B cell (primary cell): ENCODE measurements around the gene TCERG1L. TPM values are rescaled to one million over a fixed set of nuclear protein-coding genes. Genes with fewer than 3 reads are reported as not detected.

ENCODE experiments used
- ATAC-seq: fragments of 200-7000 bp; cut with Tn5 transposase; one replicate; pipeline ENCODE4 v1.10.0; 2021; ENCODE audit warnings: low read depth, mild to moderate bottlenecking, moderate number of reproducible peaks, moderate library complexity
- CTCF ChIA-PET: fragments of 350-600 bp; sonication (Branson Sonifier 250); formaldehyde crosslinking; loops from one replicate; lab custom pipeline; 2021; ENCODE audit warnings: antibody characterized with exemption, inconsistent platforms; lab: Charles Lee
- POLR2A ChIA-PET: fragments of 350-600 bp; sonication (Branson Sonifier 250); formaldehyde crosslinking; loops from one replicate; lab custom pipeline; 2021; ENCODE audit warnings: antibody characterized with exemption; lab: Charles Lee
- DNase-seq: peaks from one replicate; pipeline ENCODE4 v3.0.0; 2013
- H2AFZ ChIP-seq: 2 replicates; pipeline ENCODE4 v1.6.1; 2012; ENCODE audit warnings: mild to moderate bottlenecking, low read depth, low read length; ENCODE audit not compliant: insufficient read depth, poor library complexity, severe bottlenecking
- H3K27ac ChIP-seq, 2 donors: 1 replicate in 1 of 2; 2 replicates in 1 of 2; pipeline ENCODE4 v1.5.1; 2012 to 2013; ENCODE audit warnings: low read length in 2 of 2, mild to moderate bottlenecking in 2 of 2, moderate library complexity in 1 of 2
- H3K27me3 ChIP-seq, 4 experiments: fragments of 200-600 bp in 1 of 4; sonication (generic) in 1 of 4; replicated peaks in 1 of 4; 1 replicate in 2 of 4; 2 replicates in 2 of 4; pipeline versions ENCODE4 v1.6.1 to v1.7.0; 2013 to 2016; ENCODE audit warnings: low read length in 3 of 4, mild to moderate bottlenecking in 2 of 4, mixed read lengths in 1 of 4, moderate library complexity in 1 of 4; ENCODE audit not compliant: insufficient read depth in 4 of 4, control insufficient read depth in 3 of 4; ENCODE audit errors: control extremely low read depth in 1 of 4
- H3K36me3 ChIP-seq, 2 experiments: replicated peaks in 1 of 2; 1 replicate in 1 of 2; 2 replicates in 1 of 2; pipeline versions ENCODE4 v1.6.1 to v1.7.1; 2013; ENCODE audit warnings: low read length in 1 of 2; ENCODE audit not compliant: insufficient read depth in 2 of 2, control insufficient read depth in 1 of 2; ENCODE audit errors: control extremely low read depth in 1 of 2, extremely low read depth in 1 of 2
- H3K4me1 ChIP-seq, 2 donors: fragments of 200-600 bp in 1 of 2; sonication (generic) in 1 of 2; 1 replicate in 1 of 2; 2 replicates in 1 of 2; pipeline versions ENCODE4 v1.5.1 to v1.6.1; 2013 to 2017; ENCODE audit warnings: low read length in 2 of 2; ENCODE audit not compliant: control insufficient read depth in 2 of 2, insufficient read depth in 2 of 2
- H3K4me2 ChIP-seq: replicated peaks from 2 replicates; pipeline ENCODE3; 2012; ENCODE audit warnings: mild to moderate bottlenecking, low read depth, low read length; ENCODE audit not compliant: poor library complexity, severe bottlenecking
- H3K4me3 ChIP-seq, 5 experiments: fragments of 200-600 bp in 1 of 5; sonication (generic) in 1 of 5; 1 replicate in 3 of 5; 2 replicates in 2 of 5; pipeline versions ENCODE4 v1.5.1 to v1.7.0; 2011 to 2016; ENCODE audit warnings: low read length in 4 of 5, mild to moderate bottlenecking in 4 of 5, low read depth in 2 of 5, control low read depth in 1 of 5, moderate library complexity in 1 of 5; ENCODE audit not compliant: insufficient read depth in 1 of 5; ENCODE audit errors: control extremely low read depth in 1 of 5, extremely low read depth in 1 of 5
- H3K79me2 ChIP-seq: fragments of 200-600 bp; sonication (generic); one replicate; pipeline ENCODE4 v1.6.0; 2016; ENCODE audit warnings: low read length; ENCODE audit not compliant: control insufficient read depth, insufficient read depth
- H3K9ac ChIP-seq: fragments of 200-600 bp; sonication (generic); 2 replicates; pipeline ENCODE4 v1.6.1; 2017; ENCODE audit warnings: mild to moderate bottlenecking, low read length, moderate library complexity
- H3K9me3 ChIP-seq, 3 donors: one replicate each; pipeline versions ENCODE4 v1.6.1 to v1.7.1; 2013; ENCODE audit warnings: low read length in 2 of 3; ENCODE audit not compliant: control insufficient read depth in 2 of 3, insufficient read depth in 1 of 3; ENCODE audit errors: control extremely low read depth in 1 of 3
- H4K20me1 ChIP-seq: 2 replicates; pipeline ENCODE4 v1.6.0; 2012; ENCODE audit warnings: mild to moderate bottlenecking, low read length; ENCODE audit not compliant: insufficient read depth, control insufficient read depth, poor library complexity, severe bottlenecking
- H3K27ac Mint-ChIP-seq: one replicate; pipeline ENCODE4 v1.8.0; 2021; ENCODE audit warnings: mixed read lengths
- H3K27me3 Mint-ChIP-seq: one replicate; pipeline ENCODE4 v1.8.0; 2021; ENCODE audit warnings: mixed read lengths
- H3K4me1 Mint-ChIP-seq: one replicate; pipeline ENCODE4 v1.8.0; 2021; ENCODE audit warnings: mixed read lengths
- H3K4me3 Mint-ChIP-seq: one replicate; pipeline ENCODE4 v1.8.0; 2021; ENCODE audit warnings: mixed read lengths
- H3K9me3 Mint-ChIP-seq: one replicate; pipeline ENCODE4 v1.8.0; 2022; ENCODE audit warnings: mixed read lengths; ENCODE audit not compliant: insufficient read depth
- CTCF ChIP-seq: fragments of 200-600 bp; IDR thresholded peaks from one replicate; pipeline ENCODE4 v1.8.0; 2022; ENCODE audit warnings: antibody characterized with exemption, mild to moderate bottlenecking
- EZH2 ChIP-seq: IDR thresholded peaks from 2 replicates; pipeline ENCODE4 v1.6.1; 2012; ENCODE audit warnings: borderline replicate concordance, low read depth, mild to moderate bottlenecking, moderate library complexity, low read length; ENCODE audit not compliant: insufficient read depth, poor library complexity, severe bottlenecking
- WGBS: methylation state at CpG from one replicate; pipeline ENCODE4 v1.1.5; 2013; ENCODE audit warnings: missing lambda C conversion rate; ENCODE audit not compliant: insufficient coverage; 5-methylcytosine and 5-hydroxymethylcytosine counted together
- intact Hi-C: fragments of 100-400 bp; cut with micrococcal nuclease; formaldehyde crosslinking; loops from one replicate; pipeline ENCODE4 v1.10.0; 2022
- polyA plus RNA-seq: library from polyadenylated mRNA; depleted of rRNA; stranded (reverse); fragments of >200 nt; gene quantifications from 2 replicates; pipeline ENCODE4 v1.2.3, GENCODE V29; 2012
- total RNA-seq, 2 donors: library from RNA; stranded (reverse); fragments of 120-200 nt in 1 of 2; gene quantifications; 1 replicate in 1 of 2; 2 replicates in 1 of 2; pipeline versions ENCODE4 v1.2.3 to v1.2.4, GENCODE V29; 2013 to 2022

TCERG1L gene
- total and polyA plus RNA-seq, 2 donors (not counting 1 experiment from before 2014, with no cell fraction given) = 0.10 TPM; not detected in 1

GRCh38 chr10:131261890-131262475 lies 49.5 kb downstream of the TCERG1L start:
- no peaks in the 10 kb centered on the region for H3K27me3 Mint-ChIP-seq
- H3K36me3 ChIP-seq = no peaks in the 10 kb centered on the region

More at GRCh38 chr10:131261890-131262475, 49.5 kb downstream of the TCERG1L start:
- TF ChIP-seq EZH2 (no peak), CTCF (no peak)
- DNase-seq = no peak
- Histone ChIP-seq H3K9ac (no peak overlapping the region), H3K4me1 (no peaks in the 10 kb centered on the region), H3K27ac (no peak overlapping the region), H4K20me1 (no peaks in the 10 kb centered on the region), H2AFZ (no peak overlapping the region), H3K79me2 (no peaks in the 10 kb centered on the region), H3K4me2 (no peak overlapping the region), H3K9me3 (peaks cover 0 to 32% (median 0%) of the 10 kb centered on the region in 3 donors), H3K27me3 (no peaks in the 10 kb centered on the region), H3K4me3 (no peak overlapping the region)
- no peak for ATAC-seq
- WGBS = 88% methylated on average over 15 of the region's 16 CpGs
- intact Hi-C loops = no loop called here
- H3K4me3 Mint-ChIP-seq = no peak overlapping the region
- H3K27ac Mint-ChIP-seq = no peak overlapping the region
- peaks cover 3% of the 10 kb centered on the region for H3K9me3 Mint-ChIP-seq
- ChIA-PET POLR2A (no interaction called here), CTCF (no interaction called here)
- H3K4me1 Mint-ChIP-seq = no peaks in the 10 kb centered on the region
